Mammary epithelial cell (primary cell): ENCODE measurements around the gene MUC4.

ENCODE experiments used
- EZH2 ChIP-seq: IDR thresholded peaks from 2 replicates; pipeline ENCODE4 v1.6.1; 2012; ENCODE audit warnings: low read length, inconsistent platforms, borderline replicate concordance
- TF ChIP-seq, protein P1 (sequence below), 2 donors: IDR thresholded peaks in 1 of 2; conservative IDR thresholded peaks in 1 of 2; 2 replicates each; pipeline ENCODE4 v1.5.1; 2011 to 2012; ENCODE audit warnings: inconsistent platforms in 2 of 2, low read length in 2 of 2, mild to moderate bottlenecking in 2 of 2, control low read depth in 1 of 2, low read depth in 1 of 2; ENCODE audit not compliant: insufficient read depth in 1 of 2; ENCODE audit errors: extremely low read depth in 1 of 2

DNA sequence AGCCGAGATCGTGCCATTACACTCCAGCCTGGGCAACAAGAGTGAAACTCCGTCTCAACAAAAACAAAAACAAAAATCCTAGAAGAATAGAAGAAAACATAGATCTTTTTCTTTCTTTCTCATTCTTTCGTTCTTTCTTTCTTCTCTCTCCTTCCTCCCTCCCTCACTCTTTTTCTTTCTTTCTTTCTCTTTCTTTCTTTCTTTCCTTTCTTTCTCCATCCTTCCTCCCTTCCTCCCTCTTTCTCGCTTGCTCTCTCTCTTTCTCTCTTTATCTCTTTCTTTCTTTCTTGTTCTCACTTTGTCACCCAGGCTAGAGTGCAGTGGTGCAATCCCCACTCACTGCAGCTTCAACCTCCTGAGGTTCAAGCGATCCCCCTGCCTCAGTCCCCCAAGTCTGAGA is 33.8 kb upstream of the MUC4 start:
- TF ChIP-seq, protein P1, sequence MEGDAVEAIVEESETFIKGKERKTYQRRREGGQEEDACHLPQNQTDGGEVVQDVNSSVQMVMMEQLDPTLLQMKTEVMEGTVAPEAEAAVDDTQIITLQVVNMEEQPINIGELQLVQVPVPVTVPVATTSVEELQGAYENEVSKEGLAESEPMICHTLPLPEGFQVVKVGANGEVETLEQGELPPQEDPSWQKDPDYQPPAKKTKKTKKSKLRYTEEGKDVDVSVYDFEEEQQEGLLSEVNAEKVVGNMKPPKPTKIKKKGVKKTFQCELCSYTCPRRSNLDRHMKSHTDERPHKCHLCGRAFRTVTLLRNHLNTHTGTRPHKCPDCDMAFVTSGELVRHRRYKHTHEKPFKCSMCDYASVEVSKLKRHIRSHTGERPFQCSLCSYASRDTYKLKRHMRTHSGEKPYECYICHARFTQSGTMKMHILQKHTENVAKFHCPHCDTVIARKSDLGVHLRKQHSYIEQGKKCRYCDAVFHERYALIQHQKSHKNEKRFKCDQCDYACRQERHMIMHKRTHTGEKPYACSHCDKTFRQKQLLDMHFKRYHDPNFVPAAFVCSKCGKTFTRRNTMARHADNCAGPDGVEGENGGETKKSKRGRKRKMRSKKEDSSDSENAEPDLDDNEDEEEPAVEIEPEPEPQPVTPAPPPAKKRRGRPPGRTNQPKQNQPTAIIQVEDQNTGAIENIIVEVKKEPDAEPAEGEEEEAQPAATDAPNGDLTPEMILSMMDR (conservative IDR thresholded peaks at IDR 0.05 in 1 of 2, IDR thresholded peaks at IDR 0.05 in 1 of 2; ENCODE audit: extremely low read depth in 1 of 2, insufficient read depth in 1 of 2, low read depth in 1 of 2, low read length in 2 of 2), result no peak
- no peak for TF ChIP-seq EZH2
